Measurements from ENCODE around the gene ZCCHC7.
"Not testable (repeated sequence)": the region's sequence is repeated elsewhere in the genome, so short reads cannot be mapped to it uniquely, and the experiment has no call there.

Gene ZCCHC7

GRCh38 chr9:37251452-37251851 is 131.1 kb downstream of the ZCCHC7 start:
- DNase-seq (ENCODE audit: low spot score) = no peak

- DNase-seq (ENCODE audit: low spot score) = no peak
Observed at GRCh38 chr9:37253377-37253937, 133.1 kb downstream of the ZCCHC7 start.

- no peak for DNase-seq (ENCODE audit: low spot score)
Observed at GRCh38 chr9:37255187-37255586, 134.8 kb downstream of the ZCCHC7 start.

DNA sequence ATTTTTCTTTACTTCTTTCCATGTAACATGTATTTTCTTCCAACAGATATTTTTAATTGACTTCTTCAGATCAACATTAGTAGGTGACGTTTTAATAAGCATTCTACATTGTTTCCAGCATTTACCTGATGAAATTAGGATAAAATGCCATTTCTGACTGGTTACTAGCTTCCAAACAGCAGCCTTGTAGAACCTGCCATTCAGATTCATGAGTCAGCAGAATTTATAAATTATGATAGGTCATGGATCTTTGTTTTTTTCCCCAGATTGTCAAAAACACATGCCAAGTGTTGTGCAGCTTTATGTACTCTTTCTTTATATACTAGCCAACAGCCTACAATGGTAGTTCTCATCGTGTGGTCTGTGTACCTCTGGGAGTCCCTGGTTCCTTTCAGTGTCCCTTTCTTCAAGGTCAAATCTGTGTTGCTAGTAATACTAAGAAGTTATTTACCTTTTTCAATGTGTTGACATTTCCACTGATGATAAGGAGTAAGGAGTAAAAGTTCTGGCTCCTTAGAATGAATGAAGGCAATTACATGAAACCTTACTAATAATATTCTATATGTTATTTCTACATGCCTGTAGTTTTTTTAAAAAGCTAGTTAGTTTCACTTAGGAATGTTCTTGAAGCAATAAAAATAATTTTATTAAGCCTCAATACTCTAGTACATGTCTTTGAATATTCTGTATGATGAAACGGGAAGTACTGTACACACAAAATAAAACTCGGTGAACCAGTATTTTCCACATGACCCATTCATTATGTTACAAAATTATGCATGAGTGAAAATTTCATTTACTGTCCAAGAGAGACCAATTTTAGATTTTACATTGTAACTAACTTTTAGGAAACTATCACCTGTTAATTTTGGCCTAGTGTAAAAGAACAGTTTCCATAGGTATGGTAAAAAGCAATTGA is 135.8 kb downstream of the ZCCHC7 start:
- DNase-seq (ENCODE audit: low spot score) = no peak

- no peak for DNase-seq (ENCODE audit: low spot score)
Observed at GRCh38 chr9:37259951-37260350, 139.6 kb downstream of the ZCCHC7 start.

DNA sequence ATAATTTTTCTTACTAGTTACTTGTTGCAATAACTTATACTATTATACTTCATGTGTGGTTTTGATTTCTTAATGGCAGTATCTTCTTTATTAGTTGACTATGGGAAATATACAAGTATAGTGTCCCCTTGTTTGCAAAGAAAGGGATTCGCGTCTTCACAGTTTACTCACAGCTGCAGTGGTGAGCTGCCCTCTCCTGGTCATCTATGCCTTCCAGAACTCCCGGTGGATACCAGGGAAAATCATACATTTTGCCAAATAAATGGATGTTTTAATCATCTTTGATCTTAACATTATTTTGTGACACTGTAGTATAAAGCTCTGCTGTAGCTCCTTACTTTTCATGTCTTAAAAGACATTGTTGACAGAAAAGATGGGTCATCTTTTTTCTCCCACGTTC is 142.0 kb downstream of the ZCCHC7 start:
- peak; percentile 4 for DNase-seq (ENCODE audit: low spot score)

- no peak for DNase-seq (ENCODE audit: low spot score)
Observed at GRCh38 chr9:37264539-37264938, 144.2 kb downstream of the ZCCHC7 start.

DNA sequence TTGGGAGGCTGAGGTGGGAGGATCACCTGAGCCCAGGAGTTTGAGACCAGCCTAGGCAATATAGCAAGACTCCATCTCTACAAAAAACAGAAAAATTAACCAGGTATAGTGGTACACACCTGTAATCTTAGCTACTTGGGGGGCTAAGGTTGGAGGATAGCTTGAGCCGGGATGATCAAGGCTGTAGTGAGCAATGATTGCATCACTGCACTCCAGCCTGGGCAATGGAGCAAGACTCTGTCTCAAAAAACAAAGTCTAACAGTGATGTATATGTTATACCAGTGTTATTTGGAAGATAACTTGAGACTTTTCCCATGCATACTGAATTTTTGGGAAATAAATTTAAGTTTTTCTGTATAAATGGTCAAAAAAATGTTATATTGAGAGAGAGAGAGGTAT is 146.3 kb downstream of the ZCCHC7 start:
- DNase-seq (ENCODE audit: low spot score) = no peak

DNA sequence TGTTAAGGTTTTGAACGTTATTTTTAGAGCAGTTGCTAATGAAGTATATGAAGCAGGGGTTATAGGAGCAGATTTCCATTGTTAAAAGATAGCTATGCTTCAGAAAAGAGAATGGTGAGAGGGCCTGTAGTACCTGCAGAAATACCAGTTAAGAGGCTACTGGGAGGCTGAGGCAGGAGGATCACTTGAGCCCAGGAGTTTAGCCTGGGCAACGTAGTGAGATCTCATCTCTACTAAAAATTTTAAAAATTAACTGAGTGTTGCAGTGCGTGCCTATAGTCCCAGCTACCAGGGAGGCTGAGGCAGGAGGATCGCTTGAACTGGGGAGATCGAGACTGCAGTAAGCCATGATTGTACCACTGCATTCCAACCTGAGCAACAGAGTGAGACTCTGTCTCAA is 148.8 kb downstream of the ZCCHC7 start:
- no peak for DNase-seq (ENCODE audit: low spot score)

GRCh38 chr9:37271679-37272078 is 151.3 kb downstream of the ZCCHC7 start:
- DNase-seq (ENCODE audit: low spot score) = no peak

DNA sequence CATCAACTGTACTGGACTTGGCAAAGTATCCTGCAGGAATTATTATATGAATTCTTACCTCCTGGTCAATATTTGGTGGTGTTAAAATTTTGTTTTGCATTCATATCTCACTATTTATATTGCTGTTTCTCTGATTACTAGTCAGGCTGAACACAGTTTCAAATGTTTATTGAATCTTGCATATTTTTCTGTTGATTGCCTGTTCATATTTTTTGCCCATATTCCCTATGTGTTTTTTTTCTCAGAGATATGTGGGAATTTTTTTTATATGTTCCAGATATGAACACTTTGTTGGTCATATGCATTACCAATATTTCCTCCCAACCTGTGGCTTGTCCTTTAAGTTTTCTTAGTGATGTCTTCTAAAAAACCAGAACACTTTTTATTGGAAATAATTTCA is 153.2 kb downstream of the ZCCHC7 start:
- DNase-seq (ENCODE audit: low spot score) = no peak

- no peak for DNase-seq (ENCODE audit: low spot score)
Observed at GRCh38 chr9:37281541-37281940, 161.2 kb downstream of the ZCCHC7 start.

DNA sequence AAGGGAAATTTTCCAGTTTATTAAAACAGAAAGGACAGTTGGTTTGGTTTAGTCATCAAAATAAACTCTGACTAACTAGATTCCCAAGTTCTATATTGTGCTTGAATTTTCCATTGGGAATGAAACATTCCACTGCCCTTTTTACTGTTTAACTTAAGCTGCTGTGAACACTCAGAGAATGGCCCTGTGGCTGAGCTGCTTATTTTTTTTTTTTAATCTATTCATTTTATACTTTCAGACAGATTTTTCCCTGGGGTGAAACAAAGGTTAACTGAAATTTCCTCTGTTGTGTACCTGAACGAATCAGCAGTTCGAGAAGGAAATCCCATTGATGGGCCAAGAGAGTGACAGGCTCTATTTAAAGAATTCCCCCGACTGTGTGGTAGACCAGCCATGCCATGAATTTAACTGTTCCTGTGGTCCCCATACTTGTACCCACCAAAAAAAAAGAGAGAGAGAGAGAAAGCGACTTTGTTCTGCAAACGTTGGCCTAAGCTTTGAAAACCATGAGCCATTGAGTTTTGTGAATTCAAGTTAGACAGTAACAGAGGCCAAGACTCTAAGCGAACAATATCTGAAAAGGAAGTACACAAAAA is 163.5 kb downstream of the ZCCHC7 start:
- DNase-seq (ENCODE audit: low spot score) = peak; percentile 28

- no peak for DNase-seq (ENCODE audit: low spot score)
Observed at GRCh38 chr9:37284636-37285035, 164.3 kb downstream of the ZCCHC7 start.

DNA sequence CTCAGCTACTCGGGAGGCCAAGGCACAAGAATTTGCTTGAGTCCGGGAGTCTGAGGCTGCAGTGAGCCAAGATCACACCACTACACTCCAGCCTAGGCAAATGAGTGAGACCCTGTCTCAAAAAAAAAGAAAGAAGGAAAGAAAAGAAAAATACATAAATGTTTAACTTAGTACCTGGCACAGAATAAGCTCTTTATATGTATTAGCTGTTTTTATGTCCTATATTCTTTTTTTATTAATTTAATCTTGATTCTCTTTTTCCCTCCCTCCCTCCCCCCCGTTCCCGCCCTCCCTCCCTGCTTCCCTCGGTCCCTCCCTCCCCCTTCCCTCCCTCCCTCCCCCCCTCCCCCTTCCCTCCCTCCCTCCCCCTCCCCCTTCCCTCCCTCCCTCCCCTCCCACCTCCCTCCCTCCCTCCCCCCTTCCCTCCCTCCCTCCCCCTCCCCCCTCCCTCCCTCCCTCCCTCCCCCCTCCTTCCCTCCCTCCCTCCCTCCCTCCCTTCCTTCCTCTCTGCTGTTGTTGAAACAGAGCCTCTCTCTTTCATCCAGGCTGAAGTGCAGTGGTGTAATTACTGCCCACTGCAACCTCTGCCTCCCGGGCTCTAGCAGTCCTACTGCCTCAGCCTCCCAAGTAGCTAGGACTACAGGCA is 166.3 kb downstream of the ZCCHC7 start:
- DNase-seq (ENCODE audit: low spot score) = no peak

DNA sequence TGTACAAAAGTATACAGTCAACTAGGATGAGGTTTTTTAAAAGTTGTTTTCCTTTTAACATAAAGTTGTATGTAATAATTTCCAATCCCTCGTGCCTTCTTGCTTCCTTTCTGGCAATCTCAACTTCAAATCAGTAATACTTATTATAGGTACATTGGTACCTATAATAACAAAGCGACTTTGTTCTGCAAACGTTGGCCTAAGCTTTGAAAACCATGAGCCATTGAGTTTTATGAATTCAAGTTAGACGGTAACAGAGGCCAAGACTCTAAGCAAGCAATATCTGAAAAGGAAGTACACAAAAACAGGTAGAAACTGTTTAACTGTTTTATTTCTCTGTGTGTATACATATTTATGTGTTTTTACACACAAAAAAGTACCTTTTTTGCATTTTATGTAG is 166.9 kb downstream of the ZCCHC7 start:
- DNase-seq (ENCODE audit: low spot score) = no peak

- no peak for DNase-seq (ENCODE audit: low spot score)
Observed at GRCh38 chr9:37289631-37290030, 169.3 kb downstream of the ZCCHC7 start.

- no peak for DNase-seq (ENCODE audit: low spot score)
Observed at GRCh38 chr9:37290366-37290939, 170.1 kb downstream of the ZCCHC7 start.

- peak; percentile 60 for DNase-seq (ENCODE audit: low spot score)
Observed at GRCh38 chr9:37290940-37291485, 170.6 kb downstream of the ZCCHC7 start.

DNA sequence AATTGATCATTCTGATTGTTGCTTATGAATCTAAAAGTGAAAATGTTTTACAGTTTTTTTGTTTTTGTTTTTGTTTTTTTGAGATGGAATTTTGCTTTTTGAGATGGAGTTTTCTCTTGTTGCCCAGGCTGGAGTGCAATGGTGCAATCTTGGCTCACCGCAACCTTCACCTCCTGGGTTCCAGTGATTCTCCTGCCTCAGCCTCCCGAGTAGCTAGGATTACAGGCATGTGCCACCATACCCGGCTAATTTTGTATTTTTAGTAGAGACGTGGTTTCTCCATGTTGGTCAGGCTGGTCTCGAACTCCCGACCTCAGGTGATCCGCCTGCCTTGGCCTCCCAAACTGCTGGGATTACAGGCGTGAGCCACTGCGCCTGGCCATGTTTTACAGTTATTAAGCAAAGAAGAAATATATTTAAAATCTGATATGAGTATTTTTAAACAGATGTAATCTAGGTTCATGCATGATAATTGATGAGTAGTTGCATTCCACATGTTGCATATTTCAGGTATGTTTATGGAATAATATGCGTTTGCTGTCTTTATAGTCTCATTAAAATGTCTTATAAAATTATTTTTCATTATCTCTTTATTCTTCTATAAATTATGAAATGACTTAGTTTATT is 171.4 kb downstream of the ZCCHC7 start:
- DNase-seq (ENCODE audit: low spot score) = not testable (repeated sequence)

- no peak for DNase-seq (ENCODE audit: low spot score)
Observed at GRCh38 chr9:37292896-37293295, 172.5 kb downstream of the ZCCHC7 start.
